Fibroblast of villous mesenchyme (primary cell): ENCODE results near the gene SLC38A10. TPM values are rescaled to one million over a fixed set of nuclear protein-coding genes. Genes with fewer than 3 reads are reported as not detected.

Experiments used
- DNase-seq: peaks from one replicate; pipeline ENCODE4 v3.0.0-alpha.2; 2010; ENCODE audit warnings: low read depth
- H3K4me3 ChIP-seq: 2 replicates; pipeline ENCODE4 v1.5.1; 2011; ENCODE audit warnings: low read depth, mild to moderate bottlenecking, low read length
- total RNA-seq: library from RNA; depleted of rRNA; stranded (reverse); fragments of >200 nt; gene quantifications from 2 replicates; pipeline ENCODE4 v1.2.3, GENCODE V29; 2012
- TF ChIP-seq, protein P1 (sequence below): IDR thresholded peaks from 2 replicates; pipeline ENCODE4 v1.5.1; 2012; ENCODE audit warnings: low read depth, mild to moderate bottlenecking, low read length; ENCODE audit not compliant: insufficient read depth

SLC38A10 gene
- total RNA-seq, 1 donor = 51.4 TPM

DNA sequence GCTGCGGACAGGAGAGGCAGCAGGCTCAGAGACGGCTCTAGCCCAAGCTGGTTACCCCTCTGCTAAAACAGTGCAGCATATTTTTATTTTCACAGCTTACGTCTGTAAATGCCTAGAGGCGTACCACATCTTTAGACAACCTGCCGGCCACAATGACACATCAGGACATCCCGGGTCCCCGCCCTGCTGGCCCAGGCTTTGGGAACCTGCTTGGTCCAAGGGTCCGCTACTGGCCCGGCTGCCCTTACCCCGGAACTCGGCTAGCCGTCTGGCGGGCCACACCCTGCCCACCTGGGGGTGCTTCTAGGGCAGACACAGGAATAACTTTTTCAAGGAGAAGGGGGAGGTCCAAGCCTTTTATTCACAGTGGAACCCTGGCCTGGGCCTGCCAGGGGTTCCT is 76.6 kb downstream of the SLC38A10 start:
- TF ChIP-seq, protein P1, sequence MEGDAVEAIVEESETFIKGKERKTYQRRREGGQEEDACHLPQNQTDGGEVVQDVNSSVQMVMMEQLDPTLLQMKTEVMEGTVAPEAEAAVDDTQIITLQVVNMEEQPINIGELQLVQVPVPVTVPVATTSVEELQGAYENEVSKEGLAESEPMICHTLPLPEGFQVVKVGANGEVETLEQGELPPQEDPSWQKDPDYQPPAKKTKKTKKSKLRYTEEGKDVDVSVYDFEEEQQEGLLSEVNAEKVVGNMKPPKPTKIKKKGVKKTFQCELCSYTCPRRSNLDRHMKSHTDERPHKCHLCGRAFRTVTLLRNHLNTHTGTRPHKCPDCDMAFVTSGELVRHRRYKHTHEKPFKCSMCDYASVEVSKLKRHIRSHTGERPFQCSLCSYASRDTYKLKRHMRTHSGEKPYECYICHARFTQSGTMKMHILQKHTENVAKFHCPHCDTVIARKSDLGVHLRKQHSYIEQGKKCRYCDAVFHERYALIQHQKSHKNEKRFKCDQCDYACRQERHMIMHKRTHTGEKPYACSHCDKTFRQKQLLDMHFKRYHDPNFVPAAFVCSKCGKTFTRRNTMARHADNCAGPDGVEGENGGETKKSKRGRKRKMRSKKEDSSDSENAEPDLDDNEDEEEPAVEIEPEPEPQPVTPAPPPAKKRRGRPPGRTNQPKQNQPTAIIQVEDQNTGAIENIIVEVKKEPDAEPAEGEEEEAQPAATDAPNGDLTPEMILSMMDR = no peak
- H3K4me3 ChIP-seq = no peak overlapping the region
- no peak for DNase-seq

DNA sequence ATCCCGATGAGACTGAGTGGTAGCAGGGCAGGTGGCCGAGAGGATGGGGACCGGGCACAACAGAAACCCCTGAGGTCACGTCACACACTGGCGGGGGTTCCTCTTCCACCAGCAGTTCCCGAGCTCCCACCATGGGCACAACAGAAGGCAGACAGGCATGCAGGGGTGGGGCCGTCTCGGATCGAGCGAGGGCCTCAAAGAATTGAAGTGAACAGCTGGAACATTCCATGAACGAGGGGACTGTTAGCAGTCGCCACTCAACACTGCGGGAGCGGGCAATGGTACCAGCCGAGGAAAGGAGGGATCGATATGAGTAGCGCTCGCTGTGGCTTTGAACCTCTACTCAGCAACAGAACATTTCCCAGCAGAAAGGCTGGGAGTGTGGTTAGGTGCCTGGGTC is 77.6 kb downstream of the SLC38A10 start:
- DNase-seq = no peak
- TF ChIP-seq, protein P1 = no peak
- no peak overlapping the region for H3K4me3 ChIP-seq

DNA sequence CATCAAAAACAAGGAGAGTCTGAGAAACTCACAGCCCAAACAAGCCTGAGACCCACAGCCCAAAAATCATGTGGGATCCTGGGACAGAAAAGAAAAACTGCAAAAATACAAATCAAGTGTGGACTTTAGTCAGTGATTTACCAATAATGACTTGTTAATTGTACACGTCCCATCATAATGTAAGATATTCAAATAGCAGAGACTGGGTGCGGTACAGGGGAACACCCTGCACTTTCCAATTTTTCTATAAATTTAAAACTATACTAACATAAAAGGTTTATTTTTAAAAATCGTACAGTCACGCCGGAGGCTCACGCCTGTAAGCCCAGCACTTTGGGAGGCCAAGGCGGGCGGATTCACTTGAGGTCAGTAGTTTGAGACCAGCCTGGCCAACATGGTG is 81.1 kb downstream of the SLC38A10 start:
- TF ChIP-seq, protein P1 = no peak

DNA sequence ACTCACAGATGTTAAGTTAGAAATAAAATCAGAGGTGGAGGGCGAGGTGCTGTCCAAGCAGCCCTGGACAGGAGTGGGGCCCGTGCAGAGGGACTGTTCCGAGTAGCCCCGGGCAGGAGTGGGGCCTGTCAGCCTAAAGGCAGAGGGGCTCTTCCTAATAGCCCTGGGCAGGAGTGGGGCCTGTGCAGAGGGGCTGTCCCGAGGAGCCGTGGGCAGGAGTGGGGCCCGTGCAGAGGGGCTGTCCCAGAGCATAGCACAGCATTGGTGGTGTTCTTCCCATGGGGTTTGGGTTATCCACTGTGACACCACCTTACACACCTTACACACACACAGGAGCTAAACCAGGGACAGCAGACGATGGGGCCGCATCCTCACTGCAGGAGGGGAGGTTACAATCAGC is 82.7 kb downstream of the SLC38A10 start:
- TF ChIP-seq, protein P1 = no peak

More for the DNA sequence above, 81.1 kb downstream of the SLC38A10 start:
- no peak for DNase-seq
- no peak overlapping the region for H3K4me3 ChIP-seq

DNA sequence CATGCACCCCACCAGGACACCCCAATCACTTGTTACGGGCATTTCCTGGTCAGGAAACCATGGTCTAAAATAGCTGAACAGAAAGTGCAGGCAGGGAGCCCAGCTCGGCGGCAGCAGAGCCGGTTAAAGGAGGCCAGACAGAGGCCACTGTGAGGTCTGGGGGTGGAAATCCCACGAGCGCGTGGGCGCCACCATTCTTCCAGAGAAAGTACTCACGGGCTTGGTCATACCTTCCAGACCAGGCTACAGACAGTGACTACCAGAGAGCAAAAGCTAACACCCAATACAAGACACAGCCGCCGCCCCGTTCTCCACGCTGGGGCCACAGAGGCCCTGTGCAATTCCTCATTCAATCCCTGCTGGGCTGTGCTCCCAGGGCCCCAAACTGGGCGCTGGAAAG is 84.2 kb downstream of the SLC38A10 start:
- TF ChIP-seq, protein P1 = no peak
- H3K4me3 ChIP-seq = no peak overlapping the region
- no peak for DNase-seq

More for the DNA sequence above, 82.7 kb downstream of the SLC38A10 start:
- H3K4me3 ChIP-seq = no peak overlapping the region
- no peak for DNase-seq

DNA sequence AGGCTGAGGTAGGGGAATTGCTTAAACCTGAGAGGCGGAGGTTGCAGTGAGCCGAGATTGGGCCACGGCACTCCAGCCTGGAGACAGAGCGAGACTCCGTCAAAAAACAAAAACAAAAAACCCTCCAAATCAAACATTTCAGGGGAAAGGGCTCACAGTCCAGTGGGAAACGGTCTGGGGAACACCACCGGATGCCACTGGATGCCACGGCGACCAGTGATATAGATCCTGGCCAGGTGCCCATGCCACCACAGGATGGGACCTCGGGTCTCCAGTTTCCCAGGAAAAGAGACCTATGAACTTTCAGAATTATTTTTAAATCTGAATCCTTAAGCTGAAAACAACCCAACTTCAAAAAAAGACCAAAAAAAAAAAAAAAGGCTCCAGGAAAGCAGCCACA is 84.6 kb downstream of the SLC38A10 start:
- TF ChIP-seq, protein P1 = no peak
- no peak for DNase-seq
- no peak overlapping the region for H3K4me3 ChIP-seq

DNA sequence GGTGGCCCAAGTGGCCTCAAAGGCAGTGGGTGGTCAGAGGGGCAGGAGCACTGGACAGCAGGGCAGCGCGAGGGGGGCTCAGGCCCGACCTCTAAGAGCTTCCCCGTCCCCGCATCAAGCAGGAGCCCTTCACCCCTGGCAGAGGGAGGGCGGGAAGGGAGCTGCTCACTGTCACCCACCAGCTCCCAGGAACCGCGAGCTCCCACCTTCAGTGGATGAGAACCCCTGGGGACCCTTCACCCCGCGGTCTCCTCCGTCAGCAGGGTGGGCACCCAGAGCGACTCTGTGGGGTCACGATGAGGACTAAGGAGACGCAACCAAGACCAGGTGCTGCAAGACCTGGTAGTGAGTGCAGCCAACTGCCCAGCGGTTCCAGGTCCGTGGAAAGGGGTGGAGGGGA is 86.0 kb downstream of the SLC38A10 start:
- H3K4me3 ChIP-seq = no peak overlapping the region
- TF ChIP-seq, protein P1 = no peak
- no peak for DNase-seq
